Aorta (tissue), 5 donors: Measurements from ENCODE around the gene ANKRD6. TPM values are rescaled to one million over a fixed set of nuclear protein-coding genes. Genes with fewer than 3 reads are reported as not detected.

Experiments used
- ATAC-seq: fragments of 200-7000 bp; cut with Tn5 transposase; one replicate; pipeline ENCODE4 v1.9.1; 2022; ENCODE audit warnings: moderate library complexity; ENCODE audit not compliant: low FRiP score
- DNase-seq, 2 donors: peaks; one replicate each; pipeline ENCODE4 v3.0.0-alpha.2; 2020
- H3K27ac ChIP-seq, 2 donors: one replicate each; pipeline ENCODE4 v1.5.1; 2013; ENCODE audit warnings: low read length in 2 of 2, mild to moderate bottlenecking in 2 of 2, moderate library complexity in 2 of 2, control low read depth in 1 of 2, inconsistent platforms in 1 of 2, low read depth in 1 of 2
- H3K27me3 ChIP-seq, 2 donors: one replicate each; pipeline ENCODE4 v1.6.1; 2013; ENCODE audit warnings: control low read depth in 1 of 2, low read length in 1 of 2, mild to moderate bottlenecking in 1 of 2, moderate library complexity in 1 of 2; ENCODE audit not compliant: insufficient read depth in 2 of 2, control insufficient read depth in 1 of 2
- H3K36me3 ChIP-seq, 2 donors: one replicate each; pipeline ENCODE4 v1.6.1; 2013; ENCODE audit warnings: control low read depth in 1 of 2, low read length in 1 of 2, mild to moderate bottlenecking in 1 of 2; ENCODE audit not compliant: insufficient read depth in 2 of 2, control insufficient read depth in 1 of 2
- H3K4me1 ChIP-seq, 2 donors: one replicate each; pipeline ENCODE4 v1.6.1; 2013; ENCODE audit warnings: low read length in 2 of 2, control low read depth in 1 of 2, mild to moderate bottlenecking in 1 of 2, moderate library complexity in 1 of 2; ENCODE audit not compliant: insufficient read depth in 2 of 2, control insufficient read depth in 1 of 2
- H3K4me3 ChIP-seq, 2 donors: one replicate each; pipeline ENCODE4 v1.5.1; 2013; ENCODE audit warnings: low read length in 2 of 2, control low read depth in 1 of 2, mild to moderate bottlenecking in 1 of 2
- H3K9me3 ChIP-seq: one replicate; pipeline ENCODE4 v1.6.1; 2013; ENCODE audit warnings: mild to moderate bottlenecking, low read length; ENCODE audit not compliant: control insufficient read depth
- WGBS, 2 donors: extraction: QIAGEN DNeasy Blood & Tissue Kit; methylation state at CpG; one replicate each; pipeline ENCODE4 v1.1.7; 2013; 5-methylcytosine and 5-hydroxymethylcytosine counted together
- intact Hi-C, 2 donors: fragments of 100-400 bp; cut with DNase I; formaldehyde crosslinking; loops; one replicate each; pipeline versions ENCODE4 v1.14.2 to v1.15.0; 2022
- polyA plus RNA-seq, 2 donors: library from polyadenylated mRNA; stranded (reverse); fragments of 200-250 nt; gene quantifications; one replicate each; pipeline ENCODE4 v1.2.3, GENCODE V29; 2013
- total RNA-seq, 2 donors: library from RNA; stranded (reverse); fragmentation: NEBNext Ultra II Directional; extraction: Animal tissue kit (Norgen Biotek cat#: 25700); gene quantifications; one replicate each; pipeline ENCODE4 v1.2.1, GENCODE V29; 2021
- donor health status: healthy with polysubstance abuse.
- donor health status: Bipolar disorder and iron deficiency.
- donor health status: DM: no; HTN: no; CAD: no.
- donor health status: DM: no; HTN: no; CAD: no.
- donor health status: DM: yes; HTN: yes; CAD: no.

The ANKRD6 gene
- total and polyA plus RNA-seq, 4 donors, result 21.4 to 45.9 (median 32.5) TPM

DNA sequence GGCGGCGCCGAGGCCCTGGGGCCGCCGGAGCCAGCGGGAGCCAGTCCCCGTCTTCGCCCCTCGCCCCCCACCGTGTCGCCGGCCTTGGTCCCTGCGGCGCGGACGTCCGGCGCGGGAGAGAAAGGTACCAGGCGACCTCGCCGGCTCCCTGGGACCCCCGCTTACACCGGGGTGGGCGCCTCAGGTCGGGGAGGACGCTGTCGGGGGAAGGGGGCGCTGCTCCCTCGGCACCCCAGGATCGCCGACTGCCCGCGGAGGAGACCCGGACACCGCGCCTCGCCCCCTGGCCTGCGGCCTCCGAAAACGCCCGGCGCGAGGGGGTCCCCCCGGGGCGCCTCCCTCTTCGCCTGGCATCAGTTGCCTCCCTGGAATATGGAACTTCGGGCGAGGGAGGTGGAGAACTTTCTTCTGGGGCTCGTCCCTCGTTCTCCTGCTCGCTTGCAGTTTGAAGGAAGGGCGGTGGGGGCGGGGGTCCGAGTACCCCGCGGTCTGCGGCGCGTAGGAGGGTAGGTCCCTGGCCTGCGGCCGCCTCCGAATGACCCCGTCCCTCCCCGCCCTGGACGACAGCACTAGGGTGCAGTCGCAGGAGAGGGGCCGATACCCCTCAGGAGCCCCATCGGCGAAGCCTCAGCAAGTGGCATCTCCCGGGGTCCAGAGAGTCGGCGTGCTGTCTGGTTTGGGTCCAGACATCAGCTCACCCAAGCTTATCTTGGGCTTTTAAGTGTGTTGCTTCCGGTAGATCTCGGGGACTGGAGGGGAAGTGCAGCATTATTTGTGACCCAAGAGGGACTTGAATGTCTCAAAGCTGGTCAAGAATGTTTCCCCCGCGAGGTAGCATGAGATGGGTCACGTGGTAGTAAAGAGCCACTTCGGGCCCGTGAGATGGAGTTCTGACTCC is 549 bp downstream of the ANKRD6 start:
- H3K36me3 ChIP-seq, result no peaks in the 10 kb centered on the region
- H3K4me1 ChIP-seq, result peaks cover 1 to 5% of the 10 kb centered on the region in 2 donors
- peak; percentile 34 for ATAC-seq
- H3K4me3 ChIP-seq, result peak overlapping the region; percentile 77 to 84
- WGBS, 2 donors, result 0% methylated on average over 51 to 80 of the region's 80 CpGs
- peak overlapping the region in 1 of 2 donors; percentile 60 for H3K27ac ChIP-seq
- no peaks in the 10 kb centered on the region for H3K9me3 ChIP-seq
- no peaks in the 10 kb centered on the region for H3K27me3 ChIP-seq
- intact Hi-C loops, result loop anchor here (2.0 to 5.0 kb wide), 2 partner anchors 164 to 165 kb away; no protein-coding TSS in a partner anchor
- DNase-seq, result peak; percentile 59 to 79

DNA sequence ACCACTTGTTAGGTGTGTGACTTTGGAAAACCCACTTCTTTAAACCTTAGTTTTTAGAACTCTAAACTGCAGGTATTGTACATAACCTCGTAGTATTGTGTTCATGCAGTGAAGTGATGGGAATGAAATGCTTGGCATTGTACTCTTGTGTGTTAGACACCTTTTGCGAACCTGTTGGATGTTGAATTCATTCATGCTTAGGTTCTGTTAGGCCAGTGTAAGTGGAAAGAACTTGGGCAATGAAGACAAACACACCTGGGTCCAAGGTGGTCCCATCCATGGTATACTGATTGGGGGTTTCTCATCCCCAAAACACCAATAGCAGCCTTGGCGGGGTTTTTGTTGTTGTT is 1.2 kb downstream of the ANKRD6 start:
- Histone ChIP-seq H3K27ac (no peak overlapping the region), H3K27me3 (no peaks in the 10 kb centered on the region), H3K4me1 (peaks cover 1 to 5% of the 10 kb centered on the region in 2 donors), H3K9me3 (no peaks in the 10 kb centered on the region), H3K36me3 (no peaks in the 10 kb centered on the region), H3K4me3 (peak overlapping the region; percentile 77 to 84)
- no peak for DNase-seq
- ATAC-seq, result no peak
- WGBS, 2 donors, result 66 to 70% methylated on average over 3 of the region's 3 CpGs
- intact Hi-C loops, result loop anchor here in 1 of 2 donors (5.0 kb wide), 1 partner anchor 163 kb away; no protein-coding TSS in a partner anchor

- intact Hi-C loops, result loop anchor here in 1 of 2 donors (5.0 kb wide), 1 partner anchor 162 kb away; no protein-coding TSS in a partner anchor
- WGBS, 2 donors, result 66% methylated on average over 4 of the region's 4 CpGs
- Histone ChIP-seq H3K36me3 (no peaks in the 10 kb centered on the region), H3K9me3 (no peaks in the 10 kb centered on the region), H3K27ac (no peak overlapping the region), H3K4me1 (peaks cover 1 to 5% of the 10 kb centered on the region in 2 donors), H3K27me3 (no peaks in the 10 kb centered on the region), H3K4me3 (no peak overlapping the region)
- DNase-seq (no peak), ATAC-seq (no peak)
Observed at GRCh38 chr6:89434954-89435353, 2.0 kb downstream of the ANKRD6 start.

DNA sequence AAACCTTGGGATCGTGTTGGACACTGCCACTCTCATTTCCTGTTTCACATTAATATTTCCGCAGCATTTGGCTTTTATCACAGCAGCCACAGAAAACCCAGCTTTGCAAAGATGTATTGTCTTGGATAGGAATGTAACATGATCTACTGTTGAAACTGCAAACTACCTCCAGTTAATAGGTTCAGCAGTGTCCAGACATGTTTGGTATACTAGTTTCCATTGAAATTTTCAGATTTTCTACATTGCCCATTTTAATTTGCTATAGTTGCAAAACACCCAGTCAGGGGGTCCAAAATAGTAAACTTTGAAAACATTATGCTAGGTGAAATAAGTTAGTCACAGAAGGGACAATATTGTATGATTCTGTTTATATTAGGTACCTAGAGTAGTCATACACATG is 3.3 kb downstream of the ANKRD6 start:
- Histone ChIP-seq H3K9me3 (no peaks in the 10 kb centered on the region), H3K27ac (no peak overlapping the region), H3K4me1 (peaks cover 1 to 5% of the 10 kb centered on the region in 2 donors), H3K27me3 (no peaks in the 10 kb centered on the region), H3K36me3 (no peaks in the 10 kb centered on the region), H3K4me3 (no peak overlapping the region)
- WGBS, 2 donors, result 9 to 12% methylated on average over 2 of the region's 2 CpGs
- intact Hi-C loops, result no loop called here
- ATAC-seq (no peak), DNase-seq (no peak)

- ATAC-seq, result no peak
- H3K36me3 ChIP-seq, result no peaks in the 10 kb centered on the region
- no peaks in the 10 kb centered on the region for H3K9me3 ChIP-seq
- peaks cover 1 to 7% of the 10 kb centered on the region in 2 donors for H3K4me1 ChIP-seq
- no peaks in the 10 kb centered on the region for H3K27me3 ChIP-seq
- no peak overlapping the region for H3K4me3 ChIP-seq
- H3K27ac ChIP-seq, result no peak overlapping the region
- intact Hi-C loops, result no loop called here
- 66 to 86% methylated on average over 1 of the region's 1 CpG for WGBS, 2 donors
- no peak for DNase-seq
Observed at GRCh38 chr6:89438248-89438647, 5.3 kb downstream of the ANKRD6 start.

- WGBS, 2 donors, result 87 to 91% methylated on average over 2 of the region's 2 CpGs
- ATAC-seq, result no peak
- no peaks in the 10 kb centered on the region for H3K36me3 ChIP-seq
- no peak for DNase-seq
- no peak overlapping the region for H3K27ac ChIP-seq
- H3K9me3 ChIP-seq, result no peaks in the 10 kb centered on the region
- intact Hi-C loops, result no loop called here
- H3K4me3 ChIP-seq, result no peak overlapping the region
- peaks cover 1 to 10% of the 10 kb centered on the region in 2 donors for H3K4me1 ChIP-seq
- H3K27me3 ChIP-seq, result no peaks in the 10 kb centered on the region
Observed at GRCh38 chr6:89439014-89439413, 6.1 kb downstream of the ANKRD6 start.

- Histone ChIP-seq H3K4me3 (no peak overlapping the region), H3K9me3 (no peaks in the 10 kb centered on the region), H3K4me1 (peaks cover 0 to 5% of the 10 kb centered on the region in 2 donors), H3K36me3 (no peaks in the 10 kb centered on the region), H3K27ac (no peak overlapping the region), H3K27me3 (no peaks in the 10 kb centered on the region)
- intact Hi-C loops, result no loop called here
- DNase-seq (no peak), ATAC-seq (no peak)
- 95 to 97% methylated on average over 3 of the region's 3 CpGs for WGBS, 2 donors
Observed at GRCh38 chr6:89440200-89440599, 7.2 kb downstream of the ANKRD6 start.

DNA sequence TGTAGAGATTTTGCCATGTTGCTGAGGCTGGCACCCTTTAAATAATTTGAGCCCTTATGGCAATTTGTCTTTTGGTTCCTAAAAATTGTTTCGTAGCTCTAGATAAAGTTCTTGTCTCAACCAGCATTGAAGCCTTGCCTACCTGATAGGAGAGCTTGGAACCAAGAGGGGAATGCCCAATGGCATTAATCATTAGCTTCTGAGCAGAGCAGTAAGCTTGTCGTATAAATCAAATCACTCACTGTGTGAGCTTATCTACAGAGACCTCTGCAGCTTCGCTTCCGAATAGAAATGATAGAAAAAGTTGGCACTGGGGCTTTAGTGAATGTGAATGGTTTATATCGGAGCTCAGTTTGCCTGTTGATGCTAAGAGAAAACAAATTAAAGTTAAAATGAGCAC is 10.7 kb downstream of the ANKRD6 start:
- WGBS, 2 donors, result 66 to 69% methylated on average over 5 of the region's 5 CpGs
- intact Hi-C loops, result no loop called here

GRCh38 chr6:89449193-89449592 is 16.2 kb downstream of the ANKRD6 start:
- H3K36me3 ChIP-seq, result no peaks in the 10 kb centered on the region
- no peak overlapping the region for H3K27ac ChIP-seq
- no peak for DNase-seq
- no peaks in the 10 kb centered on the region for H3K9me3 ChIP-seq
- no peak overlapping the region for H3K4me3 ChIP-seq
- ATAC-seq, result no peak
- no peaks in the 10 kb centered on the region for H3K27me3 ChIP-seq
- WGBS, 2 donors, result 43 to 59% methylated on average over 1 of the region's 1 CpG
- intact Hi-C loops, result no loop called here
- H3K4me1 ChIP-seq, result peaks cover 2 to 4% of the 10 kb centered on the region in 2 donors

More for the DNA sequence above, 10.7 kb downstream of the ANKRD6 start:
- no peak for ATAC-seq
- Histone ChIP-seq H3K4me3 (no peak overlapping the region), H3K9me3 (no peaks in the 10 kb centered on the region), H3K36me3 (no peaks in the 10 kb centered on the region), H3K27me3 (no peaks in the 10 kb centered on the region), H3K4me1 (peaks cover 0 to 5% of the 10 kb centered on the region in 2 donors), H3K27ac (no peak overlapping the region)
- no peak for DNase-seq
